Activated CD4-positive, alpha-beta T cell treated with anti-CD3 and anti-CD28 coated beads, Interleukin-2, amount 50 U/mL, for 4 hours (primary cell): ENCODE measurements around the gene SERPINB7.
"Not testable (repeated sequence)": the region's sequence is repeated elsewhere in the genome, so short reads cannot be mapped to it uniquely, and the experiment has no call there.

Experiments
- DNase-seq, 2 experiments: peaks; one replicate each; pipeline ENCODE4 v3.0.0-alpha.2; 2020

The SERPINB7 gene

GRCh38 chr18:63775166-63775730, at the start of gene SERPINB7:
SERPINB7 (plus strand) TSS chr18:63775418; CDS start chr18:63782373, 6,955 bp downstream.
- DNase-seq, result no peak

GRCh38 chr18:63725682-63726480, 49.3 kb upstream of the SERPINB7 start:
- no peak for DNase-seq

GRCh38 chr18:63730773-63731172, 44.4 kb upstream of the SERPINB7 start:
- no peak for DNase-seq

- no peak for DNase-seq
Measured at GRCh38 chr18:63731215-63731614, 44.0 kb upstream of the SERPINB7 start.

GRCh38 chr18:63736876-63737275, 38.3 kb upstream of the SERPINB7 start:
- no peak for DNase-seq

- no peak for DNase-seq
Measured at GRCh38 chr18:63741769-63742168, 33.4 kb upstream of the SERPINB7 start.

GRCh38 chr18:63747006-63747405, 28.2 kb upstream of the SERPINB7 start:
- DNase-seq, result no peak

- DNase-seq, result no peak
Measured at GRCh38 chr18:63749489-63749888, 25.7 kb upstream of the SERPINB7 start.

- no peak for DNase-seq
Measured at GRCh38 chr18:63752636-63753035, 22.6 kb upstream of the SERPINB7 start.

GRCh38 chr18:63753676-63754075, 21.5 kb upstream of the SERPINB7 start:
- DNase-seq, result no peak

- DNase-seq, result no peak
Measured at GRCh38 chr18:63757541-63757940, 17.7 kb upstream of the SERPINB7 start.

GRCh38 chr18:63758615-63759240, 16.5 kb upstream of the SERPINB7 start:
- no peak for DNase-seq

- not testable (repeated sequence) for DNase-seq
Measured at GRCh38 chr18:63759786-63760185, 15.4 kb upstream of the SERPINB7 start.

GRCh38 chr18:63762518-63762917, 12.7 kb upstream of the SERPINB7 start:
- no peak for DNase-seq

GRCh38 chr18:63763831-63764600, 11.2 kb upstream of the SERPINB7 start:
- DNase-seq, result no peak

GRCh38 chr18:63765837-63766236, 9.4 kb upstream of the SERPINB7 start:
- no peak for DNase-seq

GRCh38 chr18:63773551-63773950, 1.7 kb upstream of the SERPINB7 start:
- no peak for DNase-seq

- no peak for DNase-seq
Measured at GRCh38 chr18:63774511-63774910, 707 bp upstream of the SERPINB7 start.

GRCh38 chr18:63779386-63779785, 4.2 kb downstream of the SERPINB7 start:
- DNase-seq, result no peak

- DNase-seq, result no peak
Measured at GRCh38 chr18:63783394-63783793, 8.2 kb downstream of the SERPINB7 start.

- no peak for DNase-seq
Measured at GRCh38 chr18:63784787-63785452, 9.7 kb downstream of the SERPINB7 start.

GRCh38 chr18:63787673-63788072, 12.5 kb downstream of the SERPINB7 start:
- DNase-seq, result no peak
